Astrocyte of the spinal cord (primary cell): ENCODE measurements around the gene CYP4F12.

Experiments
- DNase-seq: peaks from one replicate; pipeline ENCODE4 v3.0.0; 2011; ENCODE audit warnings: low read depth, low spot score
- H3K4me3 ChIP-seq: 2 replicates; pipeline ENCODE4 v1.5.1; 2011; ENCODE audit warnings: low read depth, mild to moderate bottlenecking, low read length, moderate library complexity
- CTCF ChIP-seq: IDR thresholded peaks from 2 replicates; pipeline ENCODE4 v1.5.1; 2012; ENCODE audit warnings: low read depth, mild to moderate bottlenecking, low read length, inconsistent platforms
- in situ Hi-C: cut with HindIII; loops from 2 replicates; pipeline ENCODE4 v1.10.0; 2017; ENCODE audit warnings: low sequenced_read_pairs

Gene CYP4F12

GRCh38 chr19:15633082-15633835, 39.6 kb upstream of the CYP4F12 start:
- DNase-seq = no peak
- TF ChIP-seq CTCF = no peak
- in situ Hi-C loops = no loop called here
- H3K4me3 ChIP-seq = no peak overlapping the region

- TF ChIP-seq CTCF = no peak
- no peak for DNase-seq
- in situ Hi-C loops = no loop called here
- H3K4me3 ChIP-seq = no peak overlapping the region
Observed at GRCh38 chr19:15634105-15634504, 38.8 kb upstream of the CYP4F12 start.

- no peak for DNase-seq
- no peak for TF ChIP-seq CTCF
- in situ Hi-C loops = no loop called here
- H3K4me3 ChIP-seq = no peak overlapping the region
Observed at GRCh38 chr19:15635016-15635805, 37.7 kb upstream of the CYP4F12 start.

GRCh38 chr19:15636026-15636425, 36.9 kb upstream of the CYP4F12 start:
- no peak overlapping the region for H3K4me3 ChIP-seq
- TF ChIP-seq CTCF = no peak
- in situ Hi-C loops = no loop called here
- DNase-seq = no peak

GRCh38 chr19:15639596-15639995, 33.3 kb upstream of the CYP4F12 start:
- no peak overlapping the region for H3K4me3 ChIP-seq
- DNase-seq = no peak
- in situ Hi-C loops = no loop called here
- TF ChIP-seq CTCF = no peak

GRCh38 chr19:15640294-15640903, 32.5 kb upstream of the CYP4F12 start, which contains the start of gene CYP4F3:
Gene CYP4F3, plus strand, starts transcription at chr19:15640897. Its CDS starts 519 bp downstream, at chr19:15641416.
- in situ Hi-C loops = no loop called here
- DNase-seq = no peak
- no peak for TF ChIP-seq CTCF
- H3K4me3 ChIP-seq = no peak within 1 kb of the TSS
